ENCODE data around the gene COX15.

DNA sequence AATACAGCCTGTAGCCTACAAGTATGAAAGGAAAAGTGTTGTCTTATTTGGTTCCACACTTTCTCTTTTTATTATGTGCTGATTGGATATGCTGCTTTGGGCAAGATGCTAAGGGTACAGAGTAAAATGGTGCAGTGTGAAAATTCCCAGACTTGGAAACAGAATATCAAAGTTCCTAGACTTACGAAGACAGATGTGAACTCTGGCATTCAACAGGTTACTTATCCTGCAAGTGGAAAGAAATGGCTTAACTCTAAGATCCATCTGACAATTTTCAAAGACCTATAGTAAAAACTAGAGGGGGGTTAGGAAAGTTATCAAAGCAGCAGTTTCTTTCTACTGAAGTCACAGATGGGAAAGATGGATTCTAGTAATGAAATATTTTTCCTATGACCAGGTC is 24.2 kb upstream of the COX15 start:
- TF ChIP-seq, protein P1, sequence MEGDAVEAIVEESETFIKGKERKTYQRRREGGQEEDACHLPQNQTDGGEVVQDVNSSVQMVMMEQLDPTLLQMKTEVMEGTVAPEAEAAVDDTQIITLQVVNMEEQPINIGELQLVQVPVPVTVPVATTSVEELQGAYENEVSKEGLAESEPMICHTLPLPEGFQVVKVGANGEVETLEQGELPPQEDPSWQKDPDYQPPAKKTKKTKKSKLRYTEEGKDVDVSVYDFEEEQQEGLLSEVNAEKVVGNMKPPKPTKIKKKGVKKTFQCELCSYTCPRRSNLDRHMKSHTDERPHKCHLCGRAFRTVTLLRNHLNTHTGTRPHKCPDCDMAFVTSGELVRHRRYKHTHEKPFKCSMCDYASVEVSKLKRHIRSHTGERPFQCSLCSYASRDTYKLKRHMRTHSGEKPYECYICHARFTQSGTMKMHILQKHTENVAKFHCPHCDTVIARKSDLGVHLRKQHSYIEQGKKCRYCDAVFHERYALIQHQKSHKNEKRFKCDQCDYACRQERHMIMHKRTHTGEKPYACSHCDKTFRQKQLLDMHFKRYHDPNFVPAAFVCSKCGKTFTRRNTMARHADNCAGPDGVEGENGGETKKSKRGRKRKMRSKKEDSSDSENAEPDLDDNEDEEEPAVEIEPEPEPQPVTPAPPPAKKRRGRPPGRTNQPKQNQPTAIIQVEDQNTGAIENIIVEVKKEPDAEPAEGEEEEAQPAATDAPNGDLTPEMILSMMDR (conservative IDR thresholded peaks at IDR 0.05 in 1 of 2, IDR thresholded peaks at IDR 0.05 in 1 of 2; ENCODE audit: low read depth in 1 of 2, low read length in 2 of 2): no peak
- no peak for TF ChIP-seq EZH2 (IDR thresholded peaks at IDR 0.05; ENCODE audit: low read length, missing control alignments)

Data from fibroblast of lung (primary cell).